HG03460 (cell line): ENCODE results near the gene BMP8A.
A peak's percentile ranks its signal among the peaks of the same experiment; 100 is the strongest.
"Not testable (repeated sequence)": the region's sequence is repeated elsewhere in the genome, so short reads cannot be mapped to it uniquely, and the experiment has no call there.

Source experiments
- ATAC-seq: cut with Tn5 transposase; IDR thresholded peaks from one replicate; pipeline ENCODE4 v1.9.1; 2021; ENCODE audit not compliant: unreplicated experiment

BMP8A gene

GRCh38 chr1:39481289-39481688 lies 10.1 kb upstream of the BMP8A start:
- no peak for ATAC-seq

- ATAC-seq, result no peak
Observed at GRCh38 chr1:39483276-39483675, 8.2 kb upstream of the BMP8A start.

- ATAC-seq, result no peak
Observed at GRCh38 chr1:39484564-39484963, 6.9 kb upstream of the BMP8A start.

GRCh38 chr1:39485046-39485803 lies 6.2 kb upstream of the BMP8A start:
- no peak for ATAC-seq

GRCh38 chr1:39488012-39488545 lies 3.4 kb upstream of the BMP8A start:
- ATAC-seq, result no peak

GRCh38 chr1:39488793-39489566 lies 2.5 kb upstream of the BMP8A start:
- ATAC-seq, result no peak

- ATAC-seq, result no peak
Observed at GRCh38 chr1:39489567-39490239, 1.7 kb upstream of the BMP8A start.

- ATAC-seq, result peak; percentile 4
Observed at GRCh38 chr1:39490596-39491145, 765 bp upstream of the BMP8A start.

GRCh38 chr1:39492118-39493042 lies 944 bp downstream of the BMP8A start:
- not testable (repeated sequence) for ATAC-seq

- ATAC-seq, result not testable (repeated sequence)
Observed at GRCh38 chr1:39493043-39493810, 1.8 kb downstream of the BMP8A start.

GRCh38 chr1:39494671-39495410 lies 3.4 kb downstream of the BMP8A start:
- no peak for ATAC-seq

GRCh38 chr1:39496520-39496919 lies 5.1 kb downstream of the BMP8A start:
- ATAC-seq, result not testable (repeated sequence)

- ATAC-seq, result no peak
Observed at GRCh38 chr1:39497585-39497984, 6.1 kb downstream of the BMP8A start.

GRCh38 chr1:39498096-39498710 lies 6.8 kb downstream of the BMP8A start:
- not testable (repeated sequence) for ATAC-seq

- ATAC-seq, result not testable (repeated sequence)
Observed at GRCh38 chr1:39498821-39499220, 7.4 kb downstream of the BMP8A start.

GRCh38 chr1:39499668-39500067 lies 8.2 kb downstream of the BMP8A start:
- no peak for ATAC-seq

- no peak for ATAC-seq
Observed at GRCh38 chr1:39500862-39501389, 9.5 kb downstream of the BMP8A start.

GRCh38 chr1:39501666-39502065 lies 10.2 kb downstream of the BMP8A start:
- ATAC-seq, result no peak
